NB4 (cell line): ENCODE data around the gene MICAL3.

ENCODE experiments used
- DNase-seq: peaks from one replicate; pipeline ENCODE4 v3.0.0; 2010; ENCODE audit warnings: low read depth
- H3K4me3 ChIP-seq: one replicate; pipeline ENCODE4 v1.5.1; 2011; ENCODE audit warnings: mild to moderate bottlenecking, low read depth, low read length, moderate library complexity
- MYC ChIP-seq: IDR thresholded peaks from 2 replicates; pipeline ENCODE4 v1.6.1; 2011; ENCODE audit warnings: low read depth, low read length
- POLR2A ChIP-seq: IDR thresholded peaks from 2 replicates; pipeline ENCODE4 v1.6.1; 2011; ENCODE audit warnings: mild to moderate bottlenecking; ENCODE audit not compliant: insufficient read length; ENCODE audit errors: extremely low read depth
- TF ChIP-seq, protein P1 (sequence below): IDR thresholded peaks from one replicate; pipeline ENCODE4 v1.5.1; 2012; ENCODE audit warnings: low read depth, low read length
- TF ChIP-seq, protein P2 (sequence below): IDR thresholded peaks from 2 replicates; pipeline ENCODE4 v1.6.1; 2011; ENCODE audit warnings: low read depth, low read length

The MICAL3 gene

DNA sequence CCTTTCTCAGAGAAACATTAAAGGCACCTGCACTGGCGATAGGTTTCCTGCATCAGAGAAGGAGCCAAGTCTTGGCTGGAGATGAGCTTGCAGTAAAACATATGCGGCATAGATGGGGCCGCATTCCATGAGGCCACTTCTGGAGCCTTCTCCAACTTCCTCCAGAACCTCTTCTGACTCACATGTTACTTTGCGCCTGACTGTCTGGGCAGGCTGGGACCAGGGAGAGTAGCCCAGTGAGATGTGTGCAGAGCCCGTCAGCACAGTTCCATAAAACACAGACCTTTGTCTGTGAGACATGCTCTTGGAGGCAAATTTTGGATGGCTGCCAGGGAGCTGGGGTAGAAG, 194.7 kb downstream of the MICAL3 start:
- H3K4me3 ChIP-seq: no peak overlapping the region
- no peak for DNase-seq
- TF ChIP-seq, protein P1, sequence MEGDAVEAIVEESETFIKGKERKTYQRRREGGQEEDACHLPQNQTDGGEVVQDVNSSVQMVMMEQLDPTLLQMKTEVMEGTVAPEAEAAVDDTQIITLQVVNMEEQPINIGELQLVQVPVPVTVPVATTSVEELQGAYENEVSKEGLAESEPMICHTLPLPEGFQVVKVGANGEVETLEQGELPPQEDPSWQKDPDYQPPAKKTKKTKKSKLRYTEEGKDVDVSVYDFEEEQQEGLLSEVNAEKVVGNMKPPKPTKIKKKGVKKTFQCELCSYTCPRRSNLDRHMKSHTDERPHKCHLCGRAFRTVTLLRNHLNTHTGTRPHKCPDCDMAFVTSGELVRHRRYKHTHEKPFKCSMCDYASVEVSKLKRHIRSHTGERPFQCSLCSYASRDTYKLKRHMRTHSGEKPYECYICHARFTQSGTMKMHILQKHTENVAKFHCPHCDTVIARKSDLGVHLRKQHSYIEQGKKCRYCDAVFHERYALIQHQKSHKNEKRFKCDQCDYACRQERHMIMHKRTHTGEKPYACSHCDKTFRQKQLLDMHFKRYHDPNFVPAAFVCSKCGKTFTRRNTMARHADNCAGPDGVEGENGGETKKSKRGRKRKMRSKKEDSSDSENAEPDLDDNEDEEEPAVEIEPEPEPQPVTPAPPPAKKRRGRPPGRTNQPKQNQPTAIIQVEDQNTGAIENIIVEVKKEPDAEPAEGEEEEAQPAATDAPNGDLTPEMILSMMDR: no peak
- TF ChIP-seq POLR2A: no peak
- no peak for TF ChIP-seq MYC
- TF ChIP-seq, protein P2, sequence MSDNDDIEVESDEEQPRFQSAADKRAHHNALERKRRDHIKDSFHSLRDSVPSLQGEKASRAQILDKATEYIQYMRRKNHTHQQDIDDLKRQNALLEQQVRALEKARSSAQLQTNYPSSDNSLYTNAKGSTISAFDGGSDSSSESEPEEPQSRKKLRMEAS: no peak

DNA sequence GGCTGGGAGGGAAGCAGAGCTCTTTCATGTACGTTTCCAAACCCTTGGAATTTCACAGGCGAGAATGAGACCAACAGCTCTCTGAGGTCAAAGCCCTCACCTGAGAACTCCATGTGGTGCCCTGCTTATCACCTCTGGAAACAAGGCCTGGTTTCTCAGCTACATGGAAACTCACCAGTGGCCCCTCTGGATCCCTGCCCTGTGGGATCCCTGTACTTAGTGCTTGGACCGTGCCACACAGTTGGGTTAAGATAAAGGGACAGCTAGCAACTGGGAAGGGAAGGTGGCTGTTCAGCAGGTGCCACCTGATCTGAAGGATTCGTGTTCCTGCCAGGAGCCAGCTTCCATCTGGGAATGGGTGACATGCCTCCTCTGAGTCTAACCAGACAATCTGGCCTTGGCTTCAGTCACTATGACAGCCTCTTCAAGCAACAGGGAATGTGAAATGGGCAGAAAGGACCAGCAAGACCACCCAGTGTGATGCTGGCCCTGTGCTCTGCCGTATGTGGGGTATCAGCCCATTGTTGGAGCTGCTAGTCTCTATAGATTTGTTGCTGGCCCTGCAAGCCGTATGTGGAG, 195.8 kb downstream of the MICAL3 start:
- no peak overlapping the region for H3K4me3 ChIP-seq
- no peak for DNase-seq
- TF ChIP-seq MYC: no peak
- TF ChIP-seq, protein P2: no peak
- TF ChIP-seq, protein P1: no peak
- TF ChIP-seq POLR2A: no peak

DNA sequence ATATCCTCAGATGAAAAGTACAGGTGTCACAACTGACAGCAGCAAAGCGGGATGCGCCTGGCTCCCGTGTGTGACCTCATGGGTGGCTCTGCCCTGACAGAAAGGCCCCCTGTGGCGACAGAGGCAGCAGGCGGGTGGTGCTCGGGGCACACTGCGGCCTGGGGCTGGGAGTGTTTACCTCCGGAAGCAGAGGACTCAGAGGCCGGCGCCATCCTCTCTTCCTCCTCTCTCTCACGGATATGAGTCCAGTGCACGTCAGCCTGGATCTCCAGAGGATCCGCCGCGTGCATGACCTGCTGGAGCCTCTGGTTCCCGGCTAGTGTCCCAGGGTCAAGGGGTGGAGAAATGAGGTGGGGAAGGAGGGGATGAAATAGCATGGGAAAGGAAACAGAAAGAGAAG, 196.9 kb downstream of the MICAL3 start:
- no peak overlapping the region for H3K4me3 ChIP-seq
- no peak for TF ChIP-seq POLR2A
- TF ChIP-seq, protein P2: no peak
- DNase-seq: no peak

DNA sequence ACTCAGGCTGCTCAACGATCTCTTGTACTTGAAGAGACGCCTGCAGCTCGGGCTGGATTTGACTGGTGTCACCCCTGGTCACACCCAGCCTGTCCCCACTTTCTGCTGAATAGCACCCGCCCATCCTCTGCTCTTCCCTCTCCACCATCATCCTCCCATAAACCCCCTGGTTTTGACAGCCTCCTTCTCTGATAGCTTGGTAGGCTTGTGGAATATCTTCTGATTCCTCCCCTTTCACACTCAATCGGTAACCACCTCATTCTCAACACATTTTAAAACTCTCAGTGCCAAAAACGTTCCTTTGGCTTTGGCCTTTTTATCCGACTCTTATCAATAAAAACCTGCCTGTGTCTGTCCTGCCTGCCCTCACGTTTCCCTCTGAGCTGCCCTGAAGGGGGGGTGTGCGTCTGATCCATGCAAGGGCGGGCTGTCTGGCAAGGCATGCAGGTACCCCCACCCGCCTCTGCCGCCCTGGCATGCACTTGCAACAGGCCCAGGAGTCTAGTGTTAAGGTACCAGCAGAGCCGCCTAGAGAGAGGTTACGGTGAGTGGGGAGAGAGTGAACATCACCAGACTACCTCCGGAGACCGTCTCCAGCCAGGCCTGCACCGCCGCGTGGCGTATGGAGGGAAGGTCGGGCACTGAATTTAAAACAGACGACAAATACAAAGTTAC, 198.3 kb downstream of the MICAL3 start:
- no peak overlapping the region for H3K4me3 ChIP-seq
- no peak for DNase-seq
- TF ChIP-seq MYC (no peak), POLR2A (no peak)
- TF ChIP-seq, protein P2: no peak
- TF ChIP-seq, protein P1: no peak

DNA sequence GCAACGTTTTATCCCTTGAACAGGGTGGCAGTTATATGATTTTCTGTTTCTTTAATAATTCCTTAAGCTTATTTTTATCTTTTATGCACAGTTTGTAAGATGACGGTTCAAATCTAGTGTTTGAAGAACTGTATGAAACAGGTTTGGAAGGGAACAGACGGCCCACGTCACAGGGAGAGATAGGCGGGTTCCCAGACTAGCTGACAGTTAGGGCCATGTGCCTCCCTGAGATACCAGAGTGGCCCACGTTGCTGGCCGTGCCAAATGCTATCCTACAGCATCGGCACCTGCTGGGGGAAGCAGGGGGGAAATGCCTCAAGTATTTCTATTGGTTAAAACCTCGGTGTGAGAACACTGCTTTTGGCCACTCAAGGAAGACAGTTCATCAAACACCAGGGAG, 199.9 kb downstream of the MICAL3 start:
- DNase-seq: no peak
- no peak overlapping the region for H3K4me3 ChIP-seq
- no peak for TF ChIP-seq MYC
- TF ChIP-seq, protein P2: no peak
- TF ChIP-seq, protein P1: no peak

DNA sequence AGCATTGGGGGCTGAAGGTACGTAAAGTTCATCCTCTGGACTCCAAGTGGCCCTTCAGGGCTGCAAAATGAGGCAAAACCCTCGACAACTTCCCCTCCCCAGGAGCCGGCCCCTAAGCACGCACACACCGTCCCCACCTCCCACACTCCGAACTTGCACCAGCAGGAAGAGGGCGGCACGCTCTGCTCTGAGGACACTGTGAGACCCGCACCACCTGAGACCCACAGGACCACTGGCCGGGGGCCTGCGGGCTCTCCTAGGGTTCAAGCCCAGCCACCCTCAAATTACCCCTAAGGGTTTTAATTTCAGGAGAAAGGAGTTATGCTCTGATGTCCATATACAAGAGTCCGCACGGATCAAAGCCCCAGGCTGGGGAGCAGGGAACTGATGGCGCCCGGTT, 200.4 kb downstream of the MICAL3 start:
- DNase-seq: no peak
- no peak overlapping the region for H3K4me3 ChIP-seq
- TF ChIP-seq MYC (no peak), POLR2A (no peak)
- TF ChIP-seq, protein P1: no peak
